ENCODE results near the gene LARP4. TPM values are rescaled to one million over a fixed set of nuclear protein-coding genes. Genes with fewer than 3 reads are reported as not detected.

The LARP4 gene
- polyA plus RNA-seq, 3 donors = 5.9 to 15.8 (median 11.7) TPM

GRCh38 chr12:50458606-50459005 is 57.9 kb downstream of the LARP4 start:
- no peak for DNase-seq
- H4K20me1 ChIP-seq (ENCODE audit: insufficient read depth, low read length) = no peaks in the 10 kb centered on the region
- H3K27ac ChIP-seq (ENCODE audit: low read depth in 1 of 2, low read length in 2 of 2) = no peak overlapping the region
- Mint-ChIP-seq H3K36me3 (peaks cover 49 to 77% of the 10 kb centered on the region in 2 donors), H3K27me3 (ENCODE audit: low read depth in 3 of 3) (no peaks in the 10 kb centered on the region), H3K9me3 (no peaks in the 10 kb centered on the region), H3K4me1 (no peaks in the 10 kb centered on the region), H3K4me3 (no peak overlapping the region), H3K27ac (no peak overlapping the region)
- H3K9ac ChIP-seq (ENCODE audit: insufficient read depth, low read length, poor library complexity, severe bottlenecking) = no peak overlapping the region
- H2AFZ ChIP-seq (ENCODE audit: insufficient read depth, low read depth, low read length, poor library complexity, severe bottlenecking) = no peak overlapping the region
- intact Hi-C loops (cut with micrococcal nuclease) = no loop called here
- TF ChIP-seq, protein P1, sequence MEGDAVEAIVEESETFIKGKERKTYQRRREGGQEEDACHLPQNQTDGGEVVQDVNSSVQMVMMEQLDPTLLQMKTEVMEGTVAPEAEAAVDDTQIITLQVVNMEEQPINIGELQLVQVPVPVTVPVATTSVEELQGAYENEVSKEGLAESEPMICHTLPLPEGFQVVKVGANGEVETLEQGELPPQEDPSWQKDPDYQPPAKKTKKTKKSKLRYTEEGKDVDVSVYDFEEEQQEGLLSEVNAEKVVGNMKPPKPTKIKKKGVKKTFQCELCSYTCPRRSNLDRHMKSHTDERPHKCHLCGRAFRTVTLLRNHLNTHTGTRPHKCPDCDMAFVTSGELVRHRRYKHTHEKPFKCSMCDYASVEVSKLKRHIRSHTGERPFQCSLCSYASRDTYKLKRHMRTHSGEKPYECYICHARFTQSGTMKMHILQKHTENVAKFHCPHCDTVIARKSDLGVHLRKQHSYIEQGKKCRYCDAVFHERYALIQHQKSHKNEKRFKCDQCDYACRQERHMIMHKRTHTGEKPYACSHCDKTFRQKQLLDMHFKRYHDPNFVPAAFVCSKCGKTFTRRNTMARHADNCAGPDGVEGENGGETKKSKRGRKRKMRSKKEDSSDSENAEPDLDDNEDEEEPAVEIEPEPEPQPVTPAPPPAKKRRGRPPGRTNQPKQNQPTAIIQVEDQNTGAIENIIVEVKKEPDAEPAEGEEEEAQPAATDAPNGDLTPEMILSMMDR (IDR thresholded peaks at IDR 0.05) = no peak
- H3K36me3 ChIP-seq (replicated peaks in 1 of 2; ENCODE audit: control insufficient read depth in 1 of 2, insufficient read depth in 2 of 2, low read length in 2 of 2) = peaks cover 34 to 78% of the 10 kb centered on the region in 2 donors
- H3K4me3 ChIP-seq (replicated peaks in 1 of 3; ENCODE audit: low read depth in 2 of 3, low read length in 3 of 3) = no peak overlapping the region
- no peak overlapping the region for H3K4me2 ChIP-seq (replicated peaks; ENCODE audit: extremely low read depth, low read length, poor library complexity, severe bottlenecking)
- H3K9me3 ChIP-seq (replicated peaks in 1 of 2; ENCODE audit: control insufficient read depth in 1 of 2, insufficient read depth in 1 of 2, low read length in 2 of 2) = no peaks in the 10 kb centered on the region
- no peaks in the 10 kb centered on the region for H3K27me3 ChIP-seq (ENCODE audit: control insufficient read depth in 2 of 2, insufficient read depth in 2 of 2, low read length in 2 of 2)
- H3K4me1 ChIP-seq (ENCODE audit: control insufficient read depth in 1 of 2, insufficient read depth in 2 of 2, low read length in 2 of 2) = no peaks in the 10 kb centered on the region
- H3K79me2 ChIP-seq (ENCODE audit: insufficient read depth, low read length) = no peaks in the 10 kb centered on the region

- Histone ChIP-seq H3K79me2 (ENCODE audit: insufficient read depth, low read length) (no peaks in the 10 kb centered on the region), H3K4me2 (replicated peaks; ENCODE audit: extremely low read depth, low read length, poor library complexity, severe bottlenecking) (no peak overlapping the region), H3K27ac (ENCODE audit: low read depth in 1 of 2, low read length in 2 of 2) (no peak overlapping the region), H3K4me3 (replicated peaks in 1 of 3; ENCODE audit: low read depth in 2 of 3, low read length in 3 of 3) (no peak overlapping the region), H3K4me1 (ENCODE audit: control insufficient read depth in 1 of 2, insufficient read depth in 2 of 2, low read length in 2 of 2) (no peaks in the 10 kb centered on the region), H3K9me3 (replicated peaks in 1 of 2; ENCODE audit: control insufficient read depth in 1 of 2, insufficient read depth in 1 of 2, low read length in 2 of 2) (no peaks in the 10 kb centered on the region), H3K27me3 (ENCODE audit: control insufficient read depth in 2 of 2, insufficient read depth in 2 of 2, low read length in 2 of 2) (no peaks in the 10 kb centered on the region), H4K20me1 (ENCODE audit: insufficient read depth, low read length) (no peaks in the 10 kb centered on the region), H3K9ac (ENCODE audit: insufficient read depth, low read length, poor library complexity, severe bottlenecking) (no peak overlapping the region), H3K36me3 (replicated peaks in 1 of 2; ENCODE audit: control insufficient read depth in 1 of 2, insufficient read depth in 2 of 2, low read length in 2 of 2) (peaks cover 39 to 80% of the 10 kb centered on the region in 2 donors), H2AFZ (ENCODE audit: insufficient read depth, low read depth, low read length, poor library complexity, severe bottlenecking) (no peak overlapping the region)
- Mint-ChIP-seq H3K27ac (peak overlapping the region in 1 of 7 donors; percentile 16), H3K27me3 (ENCODE audit: low read depth in 3 of 3) (no peaks in the 10 kb centered on the region), H3K36me3 (peaks cover 59 to 90% of the 10 kb centered on the region in 2 donors), H3K9me3 (peaks cover 0 to 4% (median 0%) of the 10 kb centered on the region in 7 donors), H3K4me3 (no peak overlapping the region), H3K4me1 (no peaks in the 10 kb centered on the region)
- DNase-seq = no peak
- TF ChIP-seq, protein P1 (IDR thresholded peaks at IDR 0.05) = no peak
- intact Hi-C loops (cut with micrococcal nuclease) = no loop called here
- 100% methylated on average over 1 of the region's 3 CpGs for WGBS (ENCODE audit: insufficient coverage)
These were observed 66.8 kb downstream of the LARP4 start for GRCh38 chr12:50467439-50467838.
